NCI-H2107 (cell line): ENCODE results near the gene CELF4.
"Not testable (repeated sequence)": the region's sequence is repeated elsewhere in the genome, so short reads cannot be mapped to it uniquely, and the experiment has no call there.

ENCODE experiments used
- DNase-seq: peaks from one replicate; lab custom pipeline; 2025; lab: John Stamatoyannopoulos, UW

The CELF4 gene

GRCh38 chr18:37358061-37358460, 207.5 kb downstream of the CELF4 start:
- not testable (repeated sequence) for DNase-seq

DNA sequence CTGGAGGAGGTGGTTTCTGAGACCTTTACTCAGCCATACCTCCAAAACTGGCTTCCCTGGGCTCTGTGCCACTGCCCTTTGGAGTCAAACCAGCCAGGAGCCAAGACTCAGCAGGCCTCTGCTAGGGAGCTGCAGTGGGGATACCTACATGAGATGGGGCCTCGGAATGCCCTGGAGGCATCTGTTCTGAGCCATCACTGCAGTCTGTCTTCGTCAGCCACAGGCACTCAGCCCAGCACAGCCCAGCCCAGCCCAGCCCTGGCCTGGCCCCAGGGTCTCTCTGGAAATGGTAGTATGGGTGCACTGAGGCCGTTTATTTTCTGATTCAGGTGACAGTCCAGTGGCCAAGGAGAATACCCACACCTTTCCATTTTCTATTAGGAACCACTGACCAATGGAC, 209.8 kb downstream of the CELF4 start:
- no peak for DNase-seq

- no peak for DNase-seq
Observed at GRCh38 chr18:37351110-37351509, 214.5 kb downstream of the CELF4 start.

DNA sequence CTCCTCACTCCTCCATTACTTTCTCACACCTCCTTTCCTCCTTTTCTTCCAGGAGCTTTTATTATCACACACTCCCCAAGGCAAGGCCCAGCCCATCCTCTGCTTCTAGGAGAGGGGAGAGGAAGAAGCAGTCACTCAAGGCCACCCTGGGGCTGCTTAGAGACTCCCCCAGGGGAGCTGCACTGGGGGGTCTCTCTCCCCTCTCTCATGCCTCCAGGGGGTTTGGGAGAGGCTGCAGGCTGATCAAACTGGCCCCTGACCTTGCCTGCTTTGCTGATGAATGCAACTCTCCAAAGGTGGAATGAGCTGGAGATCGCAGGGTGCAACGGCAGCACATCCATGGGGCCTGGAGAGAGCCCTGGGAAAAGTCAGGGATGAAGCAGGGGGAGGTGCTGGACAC, 216.9 kb downstream of the CELF4 start:
- no peak for DNase-seq

DNA sequence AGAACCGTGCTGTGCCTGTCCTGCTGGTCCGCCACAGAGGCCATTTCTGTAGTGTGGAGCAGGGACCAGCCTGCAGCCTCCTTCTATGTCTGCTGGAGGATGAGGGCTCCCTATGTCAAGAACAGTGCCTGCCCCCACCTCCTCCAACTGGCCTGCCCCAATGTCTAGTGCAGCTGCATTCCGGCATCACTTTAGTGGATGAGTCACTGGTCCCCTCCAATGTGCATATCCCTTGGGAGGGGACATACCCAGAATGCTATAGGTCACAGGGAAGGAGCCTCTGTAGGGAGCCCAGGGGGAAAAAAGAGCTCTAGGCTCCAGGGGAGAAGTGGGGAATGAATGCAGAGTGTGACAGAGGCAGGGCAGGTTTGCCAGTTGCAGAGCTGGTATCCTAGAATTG, 219.6 kb downstream of the CELF4 start:
- DNase-seq, result no peak

DNA sequence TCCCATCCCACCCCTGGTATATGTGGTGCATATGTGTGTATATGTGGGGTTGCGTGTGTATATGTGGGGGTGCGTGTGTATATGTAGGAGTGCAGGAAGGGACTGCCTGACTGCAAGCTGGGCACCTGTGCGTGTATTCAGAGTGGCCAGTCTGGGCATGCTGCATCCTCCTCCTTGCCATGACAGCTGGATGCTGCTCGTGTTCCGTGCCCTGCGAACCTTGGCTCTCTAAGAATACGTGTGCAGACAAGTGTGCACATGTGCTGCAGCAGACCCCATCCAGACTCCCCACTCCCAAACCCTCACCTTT, 222.1 kb downstream of the CELF4 start:
- no peak for DNase-seq

- DNase-seq, result no peak
Observed at GRCh38 chr18:37341473-37342086, 224.0 kb downstream of the CELF4 start.

GRCh38 chr18:37341016-37341415, 224.6 kb downstream of the CELF4 start:
- no peak for DNase-seq

DNA sequence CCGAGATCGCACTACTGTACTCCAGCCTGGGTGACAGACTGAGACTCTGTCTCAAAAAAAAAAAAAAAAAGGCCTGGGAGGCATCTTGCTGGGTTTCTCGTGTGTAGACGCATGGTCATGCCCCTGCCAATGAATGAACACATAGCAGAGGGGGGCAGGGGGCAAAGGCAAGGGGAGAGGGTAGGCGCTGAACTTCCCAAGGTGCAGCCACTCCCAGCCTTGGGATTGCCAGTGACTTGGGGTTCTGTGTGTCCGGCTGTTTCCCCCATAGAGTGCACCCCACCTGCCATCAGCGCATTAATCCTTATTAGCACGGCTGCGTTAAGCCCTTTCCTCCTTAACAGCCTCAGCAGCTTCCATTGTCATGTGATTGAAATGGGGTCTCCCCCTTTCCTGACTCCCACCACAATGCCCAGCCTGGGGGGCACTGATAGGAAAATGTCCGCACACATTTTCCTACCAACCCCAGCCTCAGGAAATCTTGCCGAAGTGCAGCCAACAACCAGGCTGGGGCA, 225.8 kb downstream of the CELF4 start:
- no peak for DNase-seq

GRCh38 chr18:37336568-37337285, 228.9 kb downstream of the CELF4 start:
- no peak for DNase-seq

GRCh38 chr18:37335409-37335736, 230.2 kb downstream of the CELF4 start:
- no peak for DNase-seq

DNA sequence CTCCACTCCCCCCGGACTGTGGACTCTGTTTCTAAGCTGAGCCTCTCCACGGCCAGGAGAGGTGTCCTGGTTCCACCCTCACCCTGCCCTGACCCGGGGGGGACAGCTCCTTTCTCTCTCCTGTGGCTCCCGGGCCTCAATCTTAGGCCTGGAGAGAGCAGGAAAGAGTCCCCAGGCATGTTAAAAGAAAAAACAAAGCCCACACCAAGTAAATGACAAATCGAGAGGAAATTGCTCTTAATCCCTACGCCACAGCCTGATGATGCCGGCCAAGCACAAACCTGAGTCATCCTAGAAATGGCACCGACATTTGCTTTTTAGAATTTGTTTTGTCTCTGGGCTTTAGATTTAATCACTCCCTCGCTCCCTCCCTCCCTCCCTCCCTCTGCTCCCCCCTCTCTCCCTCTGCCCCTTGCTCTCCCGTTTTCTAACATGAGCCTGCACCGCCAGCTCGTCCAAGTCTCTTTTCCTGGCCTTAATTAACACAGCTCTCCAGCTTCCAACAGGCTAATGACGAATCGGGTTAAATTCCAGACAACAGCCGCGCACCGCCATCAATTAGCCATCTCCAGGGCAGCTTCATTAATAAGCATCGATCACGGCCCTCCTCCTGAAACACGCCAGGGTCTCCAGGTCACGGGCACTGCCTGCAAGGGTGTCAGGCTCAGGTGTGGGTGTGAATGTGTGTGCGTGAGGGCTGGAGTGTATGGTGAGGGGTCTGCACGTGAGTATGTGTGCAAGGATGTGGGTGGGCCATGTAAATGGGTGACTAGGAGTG, 230.8 kb downstream of the CELF4 start:
- no peak for DNase-seq

- no peak for DNase-seq
Observed at GRCh38 chr18:37332628-37333420, 232.8 kb downstream of the CELF4 start.

DNA sequence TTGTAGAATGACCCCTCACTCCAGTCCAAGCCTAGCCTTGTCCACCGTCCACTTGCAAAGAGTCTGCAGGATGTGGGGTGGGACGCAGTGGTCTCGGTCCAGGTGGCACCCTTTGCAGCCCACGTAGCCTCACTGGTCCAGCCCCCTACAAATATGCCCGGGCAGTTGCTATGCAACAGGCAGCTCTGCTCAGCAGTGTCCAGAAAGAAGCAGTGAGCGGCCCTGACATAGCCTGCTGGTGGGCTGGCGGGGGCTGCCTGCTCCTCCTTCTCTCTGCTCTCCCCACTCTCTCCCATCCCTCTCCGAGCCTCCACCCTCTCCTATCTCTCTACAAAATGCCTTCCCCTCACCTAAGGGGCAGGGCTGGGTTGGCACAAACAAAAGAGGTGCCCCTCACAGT, 233.4 kb downstream of the CELF4 start:
- no peak for DNase-seq

DNA sequence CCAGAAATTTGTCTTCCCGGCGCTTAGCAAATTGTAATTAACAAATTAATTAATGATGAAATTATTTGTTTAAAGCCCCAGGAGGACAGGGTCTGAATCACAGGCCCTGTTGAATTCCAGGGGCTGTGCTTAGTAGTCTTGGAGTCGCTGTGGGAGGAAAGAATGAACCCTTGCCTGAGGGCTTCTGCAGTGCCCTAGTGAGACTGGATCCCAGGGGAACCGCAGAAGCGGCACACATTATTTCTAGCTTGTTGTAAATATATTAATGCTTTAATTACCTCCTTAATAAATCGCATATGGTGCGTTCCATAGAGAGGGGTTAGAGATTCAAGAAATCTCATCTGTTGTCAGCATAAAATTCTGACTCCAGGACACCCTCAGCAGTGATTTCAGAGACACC, 235.4 kb downstream of the CELF4 start:
- DNase-seq, result no peak

- no peak for DNase-seq
Observed at GRCh38 chr18:37328946-37329719, 236.5 kb downstream of the CELF4 start.

GRCh38 chr18:37327063-37327577, 238.5 kb downstream of the CELF4 start:
- no peak for DNase-seq

DNA sequence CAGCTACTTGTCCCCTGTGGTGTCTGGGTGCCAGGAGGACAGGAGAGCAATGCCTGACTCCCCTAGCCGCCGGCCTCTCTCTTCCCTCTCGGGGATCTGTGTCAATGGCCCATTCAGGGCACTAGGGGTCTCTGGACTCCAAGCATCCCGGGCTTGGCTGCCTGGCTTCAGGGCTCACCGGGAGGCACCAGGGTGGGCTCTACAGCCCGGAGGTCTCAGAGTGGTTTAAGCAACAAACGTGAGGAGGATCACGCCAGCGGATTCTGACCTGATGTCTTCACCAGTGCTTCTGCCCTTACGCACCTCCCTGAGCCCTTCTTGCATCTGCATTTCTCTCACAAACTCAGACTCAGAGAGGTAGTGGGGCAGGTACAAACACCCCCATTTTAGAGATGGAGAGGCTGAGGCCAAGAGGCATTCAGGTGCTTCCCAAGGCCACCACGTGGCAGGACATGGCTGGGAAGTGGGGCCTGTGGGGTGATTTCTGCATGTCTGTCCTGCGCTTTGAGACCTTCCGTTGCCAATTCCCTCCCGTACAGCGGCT, 243.0 kb downstream of the CELF4 start:
- peak; percentile 34 for DNase-seq

- DNase-seq, result no peak
Observed at GRCh38 chr18:37321582-37322491, 243.8 kb downstream of the CELF4 start.

DNA sequence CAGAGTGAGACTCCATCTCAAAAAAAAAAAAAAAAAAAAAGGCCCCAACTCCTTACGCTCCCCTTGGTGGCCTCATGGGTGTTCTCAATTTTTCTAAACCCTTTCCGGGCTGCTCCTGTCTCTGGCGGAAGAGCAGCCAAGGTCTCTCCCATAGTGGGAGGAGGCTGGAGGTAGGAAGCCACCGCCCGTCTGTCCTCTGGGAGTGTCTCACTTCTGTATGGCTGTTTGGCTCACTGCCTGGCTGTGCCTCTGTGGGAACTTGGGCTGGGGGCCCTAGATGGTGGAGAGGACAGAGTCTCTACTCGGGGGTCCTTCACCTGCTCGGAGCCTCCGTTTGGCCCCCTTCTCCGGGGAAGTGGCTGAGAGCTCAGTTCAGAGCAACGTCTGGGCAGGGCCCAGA, 245.3 kb downstream of the CELF4 start:
- no peak for DNase-seq
